ENCODE measurements around the gene NBEAL1. TPM values are rescaled to one million over a fixed set of nuclear protein-coding genes. Genes with fewer than 3 reads are reported as not detected.
"Not testable (repeated sequence)": the region's sequence is repeated elsewhere in the genome, so short reads cannot be mapped to it uniquely, and the experiment has no call there.

Gene NBEAL1
- total RNA-seq, 4 donors from 2014 or later = 25.6 to 67.5 (median 55.0) TPM

GRCh38 chr2:203083328-203083727, 68.7 kb downstream of the NBEAL1 start:
- TF ChIP-seq, protein P1, sequence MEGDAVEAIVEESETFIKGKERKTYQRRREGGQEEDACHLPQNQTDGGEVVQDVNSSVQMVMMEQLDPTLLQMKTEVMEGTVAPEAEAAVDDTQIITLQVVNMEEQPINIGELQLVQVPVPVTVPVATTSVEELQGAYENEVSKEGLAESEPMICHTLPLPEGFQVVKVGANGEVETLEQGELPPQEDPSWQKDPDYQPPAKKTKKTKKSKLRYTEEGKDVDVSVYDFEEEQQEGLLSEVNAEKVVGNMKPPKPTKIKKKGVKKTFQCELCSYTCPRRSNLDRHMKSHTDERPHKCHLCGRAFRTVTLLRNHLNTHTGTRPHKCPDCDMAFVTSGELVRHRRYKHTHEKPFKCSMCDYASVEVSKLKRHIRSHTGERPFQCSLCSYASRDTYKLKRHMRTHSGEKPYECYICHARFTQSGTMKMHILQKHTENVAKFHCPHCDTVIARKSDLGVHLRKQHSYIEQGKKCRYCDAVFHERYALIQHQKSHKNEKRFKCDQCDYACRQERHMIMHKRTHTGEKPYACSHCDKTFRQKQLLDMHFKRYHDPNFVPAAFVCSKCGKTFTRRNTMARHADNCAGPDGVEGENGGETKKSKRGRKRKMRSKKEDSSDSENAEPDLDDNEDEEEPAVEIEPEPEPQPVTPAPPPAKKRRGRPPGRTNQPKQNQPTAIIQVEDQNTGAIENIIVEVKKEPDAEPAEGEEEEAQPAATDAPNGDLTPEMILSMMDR (IDR thresholded peaks at IDR 0.05) = no peak
- no peak for DNase-seq (ENCODE audit: low spot score)
- no peak for ATAC-seq (ENCODE audit: low FRiP score)

- DNase-seq (ENCODE audit: low spot score); ATAC-seq (ENCODE audit: low FRiP score): not testable (repeated sequence)
Observed at GRCh38 chr2:203086381-203086780, 71.7 kb downstream of the NBEAL1 start.

- ATAC-seq (ENCODE audit: low FRiP score); DNase-seq (ENCODE audit: low spot score): not testable (repeated sequence)
Observed at GRCh38 chr2:203090721-203091120, 76.0 kb downstream of the NBEAL1 start.

DNA sequence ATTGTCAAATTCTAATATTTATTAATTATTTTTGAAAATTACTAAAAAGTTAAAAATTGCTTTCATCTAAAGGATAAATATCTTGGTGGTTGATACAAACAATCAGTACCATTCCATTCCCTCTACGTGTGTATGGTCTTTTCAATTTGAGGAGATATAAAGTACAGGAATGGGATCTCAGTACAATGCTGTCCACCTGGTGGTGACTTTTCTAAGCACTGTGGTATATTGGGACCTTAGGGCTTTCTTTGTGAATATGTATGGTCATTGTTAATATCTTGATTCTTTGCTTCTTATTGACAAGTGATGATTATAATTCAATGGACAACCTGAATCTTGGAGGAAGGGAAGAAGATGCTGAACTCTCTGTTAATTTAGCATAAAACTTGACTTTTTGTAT, 83.1 kb downstream of the NBEAL1 start:
- TF ChIP-seq, protein P1 (IDR thresholded peaks at IDR 0.05) = no peak
- ATAC-seq (ENCODE audit: low FRiP score) (no peak), DNase-seq (ENCODE audit: low spot score) (no peak)

- not testable (repeated sequence) for ATAC-seq (ENCODE audit: low FRiP score); DNase-seq (ENCODE audit: low spot score)
Observed at GRCh38 chr2:203102357-203102756, 87.7 kb downstream of the NBEAL1 start.

DNA sequence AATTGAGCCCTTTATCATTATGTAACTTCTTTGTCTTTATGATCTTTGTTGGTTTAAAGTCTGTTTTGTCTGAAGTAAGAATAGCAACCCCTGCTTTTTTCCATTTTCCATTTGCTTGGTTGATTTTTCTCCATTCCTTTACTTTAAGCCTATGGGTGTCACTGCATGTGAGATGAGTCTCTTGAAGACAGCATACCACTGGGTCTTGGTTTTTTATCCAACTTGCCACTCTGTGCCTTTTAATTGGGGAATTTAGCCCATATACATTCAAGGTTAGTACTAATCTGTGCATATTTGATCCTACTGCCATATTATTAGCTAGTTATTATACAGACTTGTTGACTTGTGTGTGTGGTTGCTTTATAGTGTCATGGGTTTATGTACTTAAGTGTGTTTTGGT, 89.6 kb downstream of the NBEAL1 start:
- ATAC-seq (ENCODE audit: low FRiP score) = no peak
- TF ChIP-seq, protein P1 (IDR thresholded peaks at IDR 0.05) = no peak

DNA sequence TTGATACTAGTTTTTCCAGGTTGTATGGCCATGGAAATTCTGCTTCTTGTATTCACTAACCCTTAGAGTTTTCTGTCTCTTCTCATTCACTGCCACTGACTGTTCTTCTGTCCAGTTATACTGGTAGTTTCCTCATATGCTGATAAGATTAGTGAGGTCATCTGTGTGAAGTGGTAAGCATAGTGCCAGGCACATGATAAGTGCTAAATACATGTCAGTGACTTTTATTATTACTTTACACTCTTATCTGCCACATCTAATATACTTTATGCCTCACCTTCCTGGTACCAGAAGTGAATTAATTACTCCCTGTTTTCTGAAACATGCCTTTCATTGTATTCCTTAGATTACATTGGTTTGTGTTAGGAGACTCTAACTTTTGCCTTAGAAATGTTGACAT, 91.3 kb downstream of the NBEAL1 start:
- DNase-seq (ENCODE audit: low spot score) = no peak
- TF ChIP-seq, protein P1 (IDR thresholded peaks at IDR 0.05) = no peak
- ATAC-seq (ENCODE audit: low FRiP score) = no peak

More for the DNA sequence above, 89.6 kb downstream of the NBEAL1 start:
- DNase-seq (ENCODE audit: low spot score) = no peak

GRCh38 chr2:203110496-203110895, 95.8 kb downstream of the NBEAL1 start:
- ATAC-seq (ENCODE audit: low FRiP score); DNase-seq (ENCODE audit: low spot score): not testable (repeated sequence)

DNA sequence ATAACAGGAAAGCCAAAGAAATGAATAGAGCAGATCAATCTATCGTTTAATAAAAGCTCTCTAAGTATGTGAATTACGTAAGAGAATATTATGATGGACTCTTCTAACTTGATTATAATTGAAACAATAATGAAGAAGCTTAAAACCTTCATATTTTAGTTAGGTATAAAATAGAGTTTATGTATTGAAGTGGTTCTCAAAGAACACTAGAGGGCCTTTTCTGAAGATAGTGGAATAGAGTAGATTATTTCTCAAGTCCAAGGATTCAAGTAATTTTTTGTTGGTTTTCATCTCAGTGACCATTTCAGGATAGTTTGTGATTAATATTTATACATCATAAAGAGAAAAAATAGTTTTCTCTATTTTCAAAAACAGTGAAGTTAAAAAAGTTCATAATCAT, 97.7 kb downstream of the NBEAL1 start:
- ATAC-seq (ENCODE audit: low FRiP score) (no peak), DNase-seq (ENCODE audit: low spot score) (no peak)
- TF ChIP-seq, protein P1 (IDR thresholded peaks at IDR 0.05) = no peak

GRCh38 chr2:203115201-203115700, 100.6 kb downstream of the NBEAL1 start:
- ATAC-seq (ENCODE audit: low FRiP score); DNase-seq (ENCODE audit: low spot score): not testable (repeated sequence)

Data from omental fat pad (tissue), 4 donors.